Ureter (tissue), 1 donor: Measurements from ENCODE around the gene GNAI1. TPM values are rescaled to one million over a fixed set of nuclear protein-coding genes. Genes with fewer than 3 reads are reported as not detected.

Experiments
- DNase-seq: peaks from one replicate; pipeline ENCODE4 v3.0.0-alpha.2; 2020; ENCODE audit warnings: low spot score
- total RNA-seq: library from RNA; stranded (reverse); gene quantifications from one replicate; pipeline ENCODE4 v1.2.4, GENCODE V29; 2023
- donor health status: DM: yes; HTN: yes; CAD: no.

Gene GNAI1
- total RNA-seq, 1 donor from 2014 or later, result 53.6 TPM

DNA sequence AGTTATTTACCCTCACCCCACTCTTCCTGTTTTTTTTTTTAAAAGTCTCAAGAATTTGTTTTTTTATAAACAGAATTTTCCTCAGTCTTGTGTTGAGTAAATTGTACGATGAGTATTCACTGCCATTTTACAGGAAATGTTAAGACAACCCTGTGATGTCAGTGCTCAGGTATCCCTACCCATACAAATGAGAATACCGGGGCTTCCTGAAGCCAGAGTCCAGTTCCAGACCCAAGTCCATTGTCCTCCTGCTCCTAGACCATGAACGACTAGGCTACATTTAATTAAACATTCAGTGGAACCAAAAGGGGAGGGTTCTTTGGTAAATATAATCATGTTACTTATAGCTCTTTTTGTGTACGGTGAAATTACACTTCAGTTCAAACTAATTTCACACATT, 79.2 kb downstream of the GNAI1 start:
- DNase-seq, result no peak

DNA sequence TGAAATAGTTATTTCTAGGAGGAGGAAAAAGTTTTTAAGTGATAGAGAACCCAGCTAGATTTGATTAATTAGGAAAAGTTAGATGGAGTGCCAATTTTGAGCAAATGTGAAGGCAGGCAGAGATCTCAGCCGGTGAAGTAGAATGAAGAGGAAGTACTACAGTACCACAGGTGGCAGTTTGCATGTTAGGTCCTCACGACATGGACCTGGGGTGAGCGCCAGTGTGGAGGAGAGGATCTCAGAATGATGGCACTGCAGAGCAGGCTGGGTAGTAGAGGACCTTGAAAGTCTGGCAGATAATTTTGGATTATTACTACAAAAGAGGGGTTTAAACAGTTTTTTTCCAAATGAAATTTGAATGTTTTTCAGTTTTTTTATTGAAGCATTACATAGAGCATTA, 81.1 kb downstream of the GNAI1 start:
- no peak for DNase-seq

DNA sequence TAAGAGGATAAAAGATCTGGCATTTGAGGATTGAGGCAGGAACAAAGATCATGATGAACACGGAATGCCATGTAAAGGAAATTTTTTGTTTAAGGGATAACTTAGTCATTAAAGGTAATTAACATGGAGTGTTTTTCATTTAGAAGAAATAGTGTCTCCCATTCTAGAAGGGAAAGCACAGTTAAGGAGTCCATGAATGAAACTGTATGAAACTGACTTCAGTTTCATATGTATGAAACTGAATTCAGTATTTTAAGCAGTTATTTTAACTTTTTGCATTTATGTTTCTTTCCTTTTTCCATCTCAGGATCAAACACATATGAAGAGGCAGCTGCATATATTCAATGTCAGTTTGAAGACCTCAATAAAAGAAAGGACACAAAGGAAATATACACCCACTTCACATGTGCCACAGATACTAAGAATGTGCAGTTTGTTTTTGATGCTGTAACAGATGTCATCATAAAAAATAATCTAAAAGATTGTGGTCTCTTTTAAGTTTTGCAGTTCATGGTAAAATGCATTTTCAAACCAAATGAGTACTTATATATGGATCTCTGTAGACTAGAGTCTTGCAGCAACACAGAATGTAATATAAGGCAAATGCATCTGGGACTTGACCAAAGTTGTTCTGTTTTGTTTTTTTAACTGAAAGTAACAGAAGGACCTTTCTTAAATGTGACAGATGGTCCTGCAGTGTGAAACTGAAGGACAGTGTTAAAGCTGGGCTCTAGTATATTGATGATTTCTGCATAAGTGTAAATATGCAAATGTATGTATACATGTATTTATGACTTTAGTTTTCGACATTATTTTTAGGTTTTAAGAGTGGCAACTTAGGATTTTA, 82.6 kb downstream of the GNAI1 start:
- DNase-seq, result no peak

DNA sequence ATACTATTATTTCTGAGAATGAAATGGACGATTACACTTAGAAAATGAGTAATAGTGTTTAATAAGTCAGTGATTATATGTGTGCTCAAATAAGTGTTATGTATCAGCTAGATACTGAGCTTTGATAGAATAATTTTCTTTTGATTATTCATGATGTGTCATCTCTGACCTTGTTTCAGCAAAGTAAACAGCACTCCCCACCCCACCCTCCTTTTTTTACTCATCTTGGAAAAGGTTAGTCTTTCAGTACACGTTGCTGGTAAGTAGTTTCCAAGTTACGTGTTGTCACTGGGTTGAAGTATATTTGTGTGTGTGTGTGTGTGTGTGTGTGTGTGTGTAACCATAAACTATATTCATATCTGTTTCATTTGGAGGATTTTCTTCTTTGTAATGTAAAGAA, 84.1 kb downstream of the GNAI1 start:
- DNase-seq, result no peak

DNA sequence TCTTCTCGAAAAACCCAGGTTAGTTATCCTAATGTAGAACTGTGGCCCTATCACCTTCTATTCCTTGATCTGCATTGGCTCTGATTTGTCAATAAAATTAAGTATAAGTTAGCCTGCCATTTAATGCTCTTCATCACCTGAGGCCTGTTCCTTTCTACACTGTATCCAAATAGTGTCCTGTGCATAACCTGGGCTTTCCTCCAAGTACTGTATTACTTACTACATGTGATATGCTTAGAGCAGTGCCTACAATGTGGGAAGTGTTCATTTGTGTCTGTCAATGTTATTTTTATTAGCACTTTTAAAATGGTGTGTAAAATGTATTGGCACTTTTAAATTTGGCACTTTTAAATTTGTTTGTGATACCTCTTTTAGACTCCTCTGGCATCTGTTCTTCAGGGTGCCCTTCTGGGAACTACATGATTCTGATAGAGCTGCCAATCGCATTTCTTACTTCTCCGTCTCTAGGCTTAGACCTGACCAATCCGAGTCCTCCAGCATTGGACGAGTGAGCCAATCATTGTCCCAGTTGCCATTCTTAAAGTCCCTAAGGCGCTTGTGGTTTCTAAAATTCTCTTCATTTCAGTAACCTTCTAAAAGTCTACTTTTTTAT, 85.5 kb downstream of the GNAI1 start:
- no peak for DNase-seq

DNA sequence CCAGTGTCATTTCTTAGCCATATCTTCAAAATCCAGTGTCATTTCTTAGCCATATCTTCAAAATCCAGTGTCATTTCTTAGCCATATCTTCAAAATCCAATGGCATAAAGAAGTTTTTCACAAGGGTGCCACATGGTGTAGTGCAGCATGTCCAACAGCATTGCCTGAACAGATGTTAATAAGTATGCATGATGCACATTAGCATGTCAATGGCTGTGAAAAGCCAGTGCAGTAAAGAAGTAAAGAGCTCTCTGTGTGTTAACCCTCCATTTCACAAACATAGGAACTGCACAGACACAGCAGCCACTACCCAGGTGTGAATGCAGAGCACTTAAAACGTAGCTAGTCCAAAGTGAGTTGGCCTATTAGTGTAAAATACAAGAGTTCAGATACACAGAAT, 89.8 kb downstream of the GNAI1 start:
- no peak for DNase-seq

DNA sequence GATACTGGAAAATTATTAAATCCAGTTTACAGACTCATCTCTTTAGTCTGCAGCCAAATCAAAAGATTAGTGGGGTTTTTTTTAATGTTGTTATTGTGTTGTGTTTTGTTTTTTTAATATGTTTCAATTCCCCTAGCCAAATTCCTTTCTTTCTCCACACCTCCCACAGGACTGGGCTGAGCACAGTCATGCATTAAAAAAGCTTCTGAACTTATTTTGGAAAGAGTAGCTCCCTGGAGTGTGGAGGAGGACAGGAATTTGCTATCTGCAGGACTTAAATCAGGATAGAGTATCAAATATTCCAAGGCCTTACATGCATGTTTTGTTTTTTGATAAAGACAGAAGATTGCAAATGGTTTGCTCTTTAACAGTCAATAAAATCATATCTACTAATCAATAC, 90.7 kb downstream of the GNAI1 start:
- DNase-seq, result no peak

DNA sequence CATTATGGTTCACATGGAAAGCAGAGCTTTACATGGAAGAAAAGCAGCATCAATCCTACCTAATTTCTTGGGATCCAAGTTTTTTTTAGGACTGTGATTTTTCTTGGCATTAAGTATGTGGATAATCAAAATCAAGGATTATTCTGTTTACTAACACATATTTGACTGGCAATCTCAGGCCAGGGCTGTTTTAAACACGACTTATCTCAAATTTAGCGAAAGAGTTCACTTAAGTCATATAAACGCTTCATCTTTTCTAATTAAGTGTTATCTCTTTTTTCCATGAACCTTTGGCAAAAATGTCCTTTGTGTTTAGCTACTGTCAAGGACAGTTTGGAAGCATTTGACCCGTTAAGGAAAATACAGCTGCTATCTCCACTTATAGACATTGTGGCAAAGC, 92.0 kb downstream of the GNAI1 start:
- no peak for DNase-seq

DNA sequence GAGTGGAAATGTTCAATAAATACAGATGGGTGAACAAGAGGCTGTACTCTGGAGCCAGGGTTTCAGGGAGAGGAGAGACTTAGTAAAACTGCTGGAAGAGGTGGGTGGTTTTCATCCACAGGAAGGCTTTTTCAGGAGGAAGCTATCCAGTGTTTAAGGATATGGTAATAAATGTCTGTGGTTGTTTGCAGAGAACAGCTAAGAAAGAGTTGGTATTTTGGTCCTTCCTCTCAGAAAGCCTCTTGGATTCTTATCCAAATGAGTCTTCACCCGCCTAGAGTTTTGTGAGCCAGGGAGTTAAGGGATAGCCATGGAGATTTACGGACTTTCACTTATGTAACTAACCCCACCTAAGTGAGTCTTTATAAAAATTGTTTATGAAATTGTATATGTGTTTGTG, 95.7 kb downstream of the GNAI1 start:
- DNase-seq, result no peak

DNA sequence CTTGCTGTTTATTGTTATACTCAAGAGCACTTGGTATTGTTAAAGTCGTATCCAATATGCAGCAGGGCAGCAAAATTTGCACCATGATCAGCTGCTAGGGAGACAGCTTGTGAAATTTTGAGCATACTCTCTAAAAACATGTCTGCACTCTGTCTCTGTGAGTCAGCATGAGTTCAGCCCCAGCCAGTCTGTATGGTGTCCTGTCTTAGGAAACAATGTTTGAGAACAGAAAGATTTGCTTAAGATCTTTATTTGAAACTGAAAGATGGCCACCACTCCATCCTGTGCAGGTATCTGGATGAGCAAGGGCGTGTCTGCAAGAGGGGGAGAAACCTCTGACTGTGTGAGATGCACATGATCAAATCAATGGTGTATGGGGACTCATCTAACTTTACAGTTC, 97.1 kb downstream of the GNAI1 start:
- DNase-seq, result no peak

DNA sequence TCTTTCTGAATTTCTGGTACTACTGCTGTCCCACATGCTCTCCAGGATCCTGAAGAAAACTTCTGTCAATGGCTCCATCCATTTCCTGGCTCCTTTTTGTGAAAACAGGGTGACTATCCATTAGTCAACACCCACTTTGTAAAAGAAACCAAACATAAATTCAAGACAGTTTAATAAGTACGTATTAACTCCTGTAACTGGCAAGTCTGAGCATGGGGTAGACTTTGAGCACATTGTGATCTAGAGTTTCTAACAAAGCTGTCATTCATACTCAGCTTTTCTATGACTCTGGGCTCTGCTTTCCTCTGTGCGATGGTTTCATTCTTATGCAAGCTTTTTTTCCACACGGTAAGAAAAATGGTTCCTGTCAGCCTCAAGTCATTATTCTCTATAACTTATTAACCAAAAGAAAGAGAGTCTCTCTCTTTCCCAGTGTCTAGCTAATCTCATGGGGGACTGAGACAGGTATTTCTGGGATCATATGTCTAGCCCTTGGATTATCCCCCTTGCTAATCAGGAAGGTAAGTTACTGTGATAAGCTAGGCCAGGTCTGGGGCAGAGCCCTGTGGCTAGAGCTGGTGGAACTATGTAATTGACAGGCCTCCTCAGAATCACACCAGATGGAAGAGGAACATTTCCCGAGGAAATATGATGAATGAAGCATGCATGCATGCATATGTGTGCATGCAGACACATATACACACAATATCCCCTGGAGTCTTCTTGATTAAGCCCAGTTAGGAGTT, 98.5 kb downstream of the GNAI1 start:
- no peak for DNase-seq

DNA sequence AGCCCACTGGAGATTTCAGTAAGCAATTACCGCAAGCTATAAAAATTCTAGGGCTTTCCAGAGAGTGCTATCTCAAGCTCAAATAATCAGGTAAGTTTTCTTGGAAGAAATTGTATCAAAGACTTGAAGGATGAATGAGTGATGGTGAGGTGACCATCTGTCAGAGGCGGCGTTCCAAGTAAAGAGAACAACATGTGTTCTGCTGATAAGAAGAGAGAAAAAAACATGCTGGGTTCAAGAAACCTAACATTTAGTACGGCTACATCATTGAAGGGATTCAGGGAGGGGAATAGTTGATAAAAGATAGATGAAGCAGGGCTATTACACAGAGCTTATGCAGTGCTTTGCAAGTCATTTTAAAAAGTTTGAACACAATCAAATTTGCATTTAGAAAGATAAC, 100.7 kb downstream of the GNAI1 start:
- DNase-seq, result no peak

DNA sequence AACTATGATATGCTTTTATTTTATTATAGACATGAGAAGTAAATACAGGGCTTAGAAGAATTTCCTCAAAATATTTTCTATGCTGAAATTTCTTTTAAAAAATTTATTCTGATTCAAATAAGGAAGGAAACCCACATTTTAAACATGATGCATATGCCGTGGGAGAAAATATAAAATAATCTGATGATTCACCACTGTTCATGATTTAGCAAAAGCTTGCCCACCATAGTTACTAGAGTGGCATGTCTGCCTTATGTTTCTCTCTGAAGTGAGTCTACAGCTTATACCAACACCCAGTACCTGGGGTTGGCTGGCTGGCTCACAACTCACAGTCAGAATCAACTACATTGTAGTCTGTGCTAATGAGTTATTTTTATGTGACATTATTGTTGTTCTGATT, 102.0 kb downstream of the GNAI1 start:
- no peak for DNase-seq

DNA sequence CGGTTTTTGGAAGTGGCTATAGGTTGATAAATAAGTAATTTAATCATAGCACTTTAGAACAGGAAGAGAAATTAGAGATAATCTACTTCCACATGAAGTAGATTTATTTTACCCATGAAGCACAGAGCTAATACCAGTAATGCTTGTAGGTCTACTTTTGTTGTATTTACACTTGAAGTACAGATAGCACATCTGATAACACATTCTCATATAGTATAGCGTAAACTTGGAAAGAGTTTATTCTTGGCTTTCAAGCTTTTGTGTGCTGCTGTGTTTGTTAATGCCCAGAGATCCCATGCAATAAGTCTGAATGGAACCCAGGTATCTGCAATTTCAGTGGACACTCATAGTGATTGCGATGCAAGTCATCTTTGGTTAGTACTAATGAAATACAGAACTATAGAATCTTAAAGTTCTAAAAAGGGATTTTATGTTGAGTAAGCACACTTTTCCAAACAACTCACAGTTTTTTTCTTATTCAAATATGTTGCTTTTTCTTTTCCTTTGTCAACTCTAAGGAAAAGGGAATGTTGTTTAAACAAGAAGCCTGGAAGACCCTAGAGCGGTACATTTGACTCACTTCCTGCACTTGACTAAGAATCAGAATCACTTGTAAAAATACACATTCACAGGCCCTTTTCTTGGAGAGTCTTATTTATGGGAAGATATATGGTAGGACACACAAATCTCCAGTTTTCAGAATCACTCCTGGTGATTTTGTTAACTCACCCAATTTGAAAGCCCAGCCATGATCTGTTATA, 105.8 kb downstream of the GNAI1 start:
- DNase-seq, result no peak

DNA sequence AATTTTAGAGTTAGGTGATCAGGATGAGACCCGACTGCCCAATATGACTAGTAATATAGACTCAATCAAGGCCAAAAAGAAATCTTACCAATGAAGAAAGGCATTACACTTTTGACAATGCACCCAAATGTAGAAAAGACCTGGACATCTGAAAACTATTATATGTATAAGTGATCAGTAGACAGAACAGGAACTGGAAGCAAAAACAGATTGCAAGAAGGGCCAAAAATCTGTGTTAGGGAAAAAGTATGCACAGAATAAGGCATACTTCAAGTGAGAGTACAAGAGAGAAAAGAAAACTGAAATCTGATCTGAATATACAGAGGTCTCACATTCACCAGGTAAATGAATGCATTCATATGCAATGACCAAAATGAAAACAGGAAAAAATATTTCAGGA, 107.0 kb downstream of the GNAI1 start:
- no peak for DNase-seq

DNA sequence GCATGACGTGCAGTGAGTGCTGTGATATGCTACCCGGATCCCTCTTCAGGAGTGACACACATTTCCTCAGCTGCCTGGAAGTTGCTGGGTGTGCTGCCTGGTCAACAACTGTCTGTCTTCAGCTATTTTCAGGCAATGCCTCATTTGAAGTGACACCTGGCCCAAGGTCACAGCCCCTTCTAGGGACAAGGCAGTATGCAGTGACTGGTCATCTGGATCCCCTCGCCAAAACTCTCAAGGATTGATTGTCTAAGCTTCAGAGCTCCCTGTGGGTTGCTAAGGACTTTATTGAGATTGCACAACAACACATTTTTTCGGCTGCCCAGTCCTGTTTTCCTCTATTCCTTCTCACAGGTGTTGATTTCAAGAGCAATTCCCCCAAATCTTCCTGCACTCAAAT, 108.8 kb downstream of the GNAI1 start:
- no peak for DNase-seq

DNA sequence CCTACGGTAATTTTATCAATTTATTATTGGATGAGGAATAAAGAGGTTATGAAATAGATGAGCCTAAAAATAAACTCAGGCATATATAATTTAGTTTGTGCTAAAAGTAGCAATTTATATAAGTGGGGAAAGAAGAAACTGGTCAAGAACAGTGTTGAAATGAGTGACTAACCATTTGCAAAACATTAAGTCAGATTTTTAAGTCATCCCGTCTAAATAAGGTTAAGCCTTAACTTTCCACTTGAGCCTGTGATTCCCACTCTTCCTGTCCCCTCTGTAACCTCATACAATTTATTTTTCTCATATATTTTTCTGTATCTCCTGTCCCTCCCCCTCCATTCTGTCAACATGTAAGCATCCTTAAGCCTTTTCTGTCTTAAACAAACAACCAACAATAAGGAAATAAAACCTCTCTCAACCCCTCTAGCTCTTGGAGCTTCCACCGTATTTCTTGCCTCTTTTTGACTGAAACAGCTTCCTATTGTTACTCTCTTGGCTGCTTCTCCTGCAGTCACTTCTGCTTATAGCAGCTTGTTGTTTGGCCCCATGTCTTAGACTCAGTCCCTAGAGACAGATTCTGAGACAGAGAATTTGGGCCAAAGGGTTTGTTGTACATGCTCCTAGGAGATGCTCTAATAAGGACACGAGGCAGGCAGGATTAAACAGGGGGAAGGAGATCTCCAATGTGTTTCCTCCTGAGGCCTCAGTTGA, 109.7 kb downstream of the GNAI1 start:
- no peak for DNase-seq

DNA sequence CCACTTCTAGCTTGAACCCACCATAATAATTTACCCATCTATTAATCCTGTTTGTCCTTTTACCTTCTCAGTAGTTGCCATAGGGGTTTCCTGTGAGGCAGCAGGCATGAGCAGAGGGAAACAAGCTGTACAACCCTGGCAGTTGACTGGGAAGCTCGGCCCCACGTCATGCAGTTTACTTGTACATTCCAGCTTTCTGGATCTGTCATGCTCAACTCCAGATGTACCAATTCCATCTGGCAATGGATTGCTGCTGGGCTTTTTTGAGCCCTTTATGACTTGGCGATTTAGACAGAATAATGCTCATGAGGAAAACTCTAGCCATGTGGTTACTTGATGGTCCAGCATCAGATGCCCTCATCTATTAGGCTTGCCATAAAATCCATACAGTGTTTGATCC, 112.5 kb downstream of the GNAI1 start:
- no peak for DNase-seq

DNA sequence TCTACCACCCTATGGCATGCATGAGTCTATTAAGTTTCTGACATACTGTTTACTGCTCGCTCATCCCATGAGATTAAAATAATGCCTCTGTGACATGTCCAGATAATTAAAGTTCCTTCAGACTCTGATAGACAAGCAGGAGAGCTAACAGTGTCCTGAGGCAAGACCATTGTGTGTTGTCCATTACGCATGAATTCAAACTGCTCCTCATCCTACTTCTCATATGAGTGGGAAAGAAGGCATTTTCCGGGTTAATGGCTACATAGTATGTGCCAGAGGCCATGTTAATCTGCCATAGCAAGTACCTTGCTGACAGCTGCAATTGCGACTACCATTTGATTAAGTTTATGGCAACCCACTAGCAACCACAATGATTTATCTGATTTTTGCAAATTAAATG, 113.3 kb downstream of the GNAI1 start:
- DNase-seq, result no peak

DNA sequence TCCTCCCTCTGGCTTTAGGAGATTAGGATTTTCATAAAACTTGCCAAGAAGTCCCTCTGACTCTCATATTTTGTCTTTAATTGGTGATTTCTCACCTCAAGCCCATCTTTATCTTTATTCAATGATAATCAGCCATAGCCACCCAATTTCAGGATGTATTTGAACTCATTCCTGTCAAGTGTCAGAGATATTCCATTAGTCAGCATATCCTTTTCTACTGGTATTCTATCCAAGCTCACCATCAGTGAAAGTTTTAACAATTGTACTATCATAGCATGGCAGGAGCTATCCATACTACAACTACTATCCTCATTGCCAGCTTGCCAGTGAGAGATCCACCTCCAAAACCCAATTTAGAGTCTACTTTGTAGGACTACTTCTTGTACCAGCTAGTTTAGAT, 114.6 kb downstream of the GNAI1 start:
- DNase-seq, result no peak

DNA sequence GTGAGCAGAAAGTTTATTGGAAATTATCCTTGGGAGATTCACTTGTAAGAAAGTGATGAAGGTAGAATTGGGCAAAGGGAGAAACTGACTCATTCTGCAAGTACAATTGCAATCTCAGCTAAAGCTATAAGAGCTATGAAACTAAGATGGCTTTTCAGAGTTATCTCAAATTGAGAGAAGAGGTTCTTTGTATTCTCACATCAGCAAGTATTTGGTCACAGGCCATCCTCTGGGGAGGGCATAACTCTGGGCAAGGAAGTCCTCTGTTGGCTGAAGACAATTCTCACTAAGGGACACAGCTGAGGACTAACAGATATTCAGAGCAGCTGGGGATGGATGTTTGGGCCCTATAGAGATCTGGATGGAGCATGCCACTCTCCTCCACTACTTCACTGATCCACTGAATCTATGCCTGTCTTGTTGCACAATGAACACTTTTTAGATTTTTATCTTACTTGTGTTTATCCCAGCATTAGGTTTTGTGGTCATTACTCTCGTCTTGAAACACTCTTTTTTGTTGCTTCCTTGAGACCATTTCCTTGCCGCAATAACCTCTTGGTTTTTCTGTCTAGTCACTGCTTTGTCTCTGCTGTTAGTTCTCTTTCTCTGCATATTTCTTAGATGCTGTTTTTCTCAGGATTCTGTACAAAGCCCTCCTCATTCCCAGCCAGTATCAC, 115.1 kb downstream of the GNAI1 start:
- no peak for DNase-seq
